Retinal pigment epithelial cell (primary cell): ENCODE results near the gene CDC14C.

Experiments
- DNase-seq: peaks from one replicate; pipeline ENCODE4 v3.0.0-alpha.2; 2010; ENCODE audit warnings: low read depth
- H3K4me3 ChIP-seq: 2 replicates; pipeline ENCODE4 v1.5.1; 2011; ENCODE audit warnings: mild to moderate bottlenecking, low read length, control low read depth, moderate library complexity
- TF ChIP-seq, protein P1 (sequence below): conservative IDR thresholded peaks from 2 replicates; pipeline ENCODE4 v1.5.1; 2011; ENCODE audit warnings: low read depth, low read length, control low read depth, inconsistent platforms

CDC14C gene

DNA sequence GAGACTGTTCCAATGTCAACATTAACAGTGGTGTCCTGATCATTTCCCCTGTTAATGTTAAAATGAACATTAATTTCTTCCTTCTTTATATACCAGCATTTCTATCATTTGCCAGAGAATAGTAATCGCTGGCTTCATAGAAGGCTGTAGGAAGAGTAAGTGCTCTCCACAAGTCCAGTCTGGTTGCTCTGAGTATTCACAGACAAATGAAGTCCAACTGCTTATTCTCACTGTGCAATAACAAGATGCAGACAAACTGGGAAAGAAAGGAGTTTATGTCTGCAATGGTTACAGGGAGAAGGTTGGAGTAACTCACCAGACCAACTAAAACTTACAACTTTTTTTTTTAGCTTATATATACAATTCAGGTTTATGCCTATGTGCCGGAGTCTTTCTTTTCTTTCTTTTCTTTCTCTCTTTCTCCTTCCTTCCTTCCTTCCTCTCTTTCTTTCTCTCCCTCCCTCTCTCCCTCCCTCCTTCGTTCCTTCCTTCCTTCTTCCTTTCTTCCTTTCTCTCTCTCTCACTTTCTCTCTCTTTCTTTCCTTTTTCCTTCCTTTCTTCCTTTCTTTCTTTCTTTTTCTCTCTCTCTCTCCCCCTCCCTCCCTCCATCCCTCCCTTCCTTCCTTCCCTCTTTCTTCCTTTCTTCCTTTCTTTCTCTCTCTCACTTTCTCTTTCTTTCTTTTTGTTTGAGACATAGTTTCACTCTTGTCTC lies 19.1 kb downstream of the CDC14C start:
- H3K4me3 ChIP-seq: no peak overlapping the region
- DNase-seq: no peak
- TF ChIP-seq, protein P1, sequence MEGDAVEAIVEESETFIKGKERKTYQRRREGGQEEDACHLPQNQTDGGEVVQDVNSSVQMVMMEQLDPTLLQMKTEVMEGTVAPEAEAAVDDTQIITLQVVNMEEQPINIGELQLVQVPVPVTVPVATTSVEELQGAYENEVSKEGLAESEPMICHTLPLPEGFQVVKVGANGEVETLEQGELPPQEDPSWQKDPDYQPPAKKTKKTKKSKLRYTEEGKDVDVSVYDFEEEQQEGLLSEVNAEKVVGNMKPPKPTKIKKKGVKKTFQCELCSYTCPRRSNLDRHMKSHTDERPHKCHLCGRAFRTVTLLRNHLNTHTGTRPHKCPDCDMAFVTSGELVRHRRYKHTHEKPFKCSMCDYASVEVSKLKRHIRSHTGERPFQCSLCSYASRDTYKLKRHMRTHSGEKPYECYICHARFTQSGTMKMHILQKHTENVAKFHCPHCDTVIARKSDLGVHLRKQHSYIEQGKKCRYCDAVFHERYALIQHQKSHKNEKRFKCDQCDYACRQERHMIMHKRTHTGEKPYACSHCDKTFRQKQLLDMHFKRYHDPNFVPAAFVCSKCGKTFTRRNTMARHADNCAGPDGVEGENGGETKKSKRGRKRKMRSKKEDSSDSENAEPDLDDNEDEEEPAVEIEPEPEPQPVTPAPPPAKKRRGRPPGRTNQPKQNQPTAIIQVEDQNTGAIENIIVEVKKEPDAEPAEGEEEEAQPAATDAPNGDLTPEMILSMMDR: no peak

GRCh38 chr7:48955916-48956315 lies 31.6 kb downstream of the CDC14C start:
- DNase-seq: no peak
- TF ChIP-seq, protein P1: no peak
- no peak overlapping the region for H3K4me3 ChIP-seq

- TF ChIP-seq, protein P1: no peak
- no peak for DNase-seq
- no peak overlapping the region for H3K4me3 ChIP-seq
Measured at GRCh38 chr7:48959676-48960075, 35.3 kb downstream of the CDC14C start.

DNA sequence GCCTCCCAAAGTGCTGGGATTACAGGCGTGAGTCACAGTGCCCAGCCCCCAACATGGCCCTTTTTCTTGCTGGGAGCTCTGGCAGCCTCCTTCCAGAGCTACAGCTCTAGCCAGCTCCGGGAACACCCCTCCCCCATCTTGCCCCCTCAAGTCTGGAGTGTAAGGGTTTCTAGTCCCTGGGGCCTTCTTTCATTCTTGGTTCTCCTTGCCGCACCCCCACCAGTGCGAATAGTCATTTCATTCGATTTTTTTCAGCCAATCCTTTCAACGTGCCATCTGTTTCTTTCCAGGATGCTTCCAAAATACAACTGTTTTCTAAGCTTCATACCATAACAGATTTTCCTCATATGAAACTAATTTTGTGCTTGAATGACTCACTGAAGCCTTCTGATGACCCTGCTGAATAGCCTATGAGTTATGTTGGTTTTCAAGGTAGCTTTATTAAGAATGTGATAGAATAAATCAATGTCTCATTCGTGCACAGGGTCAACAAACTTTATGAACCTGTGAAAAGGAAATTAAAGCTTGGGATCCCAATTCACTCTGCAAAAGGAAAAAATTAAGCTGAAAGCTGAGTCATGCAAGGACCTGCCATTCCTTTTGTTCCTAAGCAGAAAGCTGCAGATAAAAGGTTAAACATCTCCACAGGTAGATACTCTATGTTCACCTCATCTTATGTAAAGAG lies 38.6 kb downstream of the CDC14C start:
- peak overlapping the region; percentile 11 for H3K4me3 ChIP-seq
- peak; percentile 55 for DNase-seq
- TF ChIP-seq, protein P1: no peak

- H3K4me3 ChIP-seq: no peak overlapping the region
- DNase-seq: peak; percentile 15
- TF ChIP-seq, protein P1: no peak
Measured at GRCh38 chr7:48964074-48964473, 39.7 kb downstream of the CDC14C start.

- no peak for DNase-seq
- no peak overlapping the region for H3K4me3 ChIP-seq
- TF ChIP-seq, protein P1: no peak
Measured at GRCh38 chr7:48971173-48971572, 46.8 kb downstream of the CDC14C start.

DNA sequence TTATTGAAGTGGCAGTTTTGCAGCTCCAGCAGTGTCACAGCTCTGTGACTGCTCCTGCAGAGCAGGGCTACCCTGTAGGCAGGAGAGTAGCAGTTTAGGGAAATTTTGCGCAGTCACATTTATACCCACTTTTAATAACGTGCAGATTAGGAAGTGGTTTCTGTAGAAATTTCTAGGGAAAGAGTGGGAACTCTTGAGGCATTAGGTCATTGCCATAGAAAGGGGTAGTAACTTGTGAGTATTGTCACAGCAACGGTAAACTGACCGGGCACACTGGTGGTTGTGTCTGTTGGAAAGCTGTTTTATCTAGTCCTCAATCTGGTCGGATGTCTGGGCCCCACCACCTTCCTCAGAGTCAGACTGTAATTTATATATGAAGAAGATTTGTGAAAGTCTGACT lies 51.9 kb downstream of the CDC14C start:
- no peak overlapping the region for H3K4me3 ChIP-seq
- TF ChIP-seq, protein P1: no peak
- DNase-seq: no peak
